GM18517 (cell line): Measurements from ENCODE around the gene PATJ.
"Not testable (repeated sequence)": the region's sequence is repeated elsewhere in the genome, so short reads cannot be mapped to it uniquely, and the experiment has no call there.

Experiments
- ATAC-seq: cut with Tn5 transposase; IDR thresholded peaks from one replicate; pipeline ENCODE4 v1.9.1; 2021; ENCODE audit warnings: mild to moderate bottlenecking, moderate library complexity; ENCODE audit not compliant: unreplicated experiment

Gene PATJ

DNA sequence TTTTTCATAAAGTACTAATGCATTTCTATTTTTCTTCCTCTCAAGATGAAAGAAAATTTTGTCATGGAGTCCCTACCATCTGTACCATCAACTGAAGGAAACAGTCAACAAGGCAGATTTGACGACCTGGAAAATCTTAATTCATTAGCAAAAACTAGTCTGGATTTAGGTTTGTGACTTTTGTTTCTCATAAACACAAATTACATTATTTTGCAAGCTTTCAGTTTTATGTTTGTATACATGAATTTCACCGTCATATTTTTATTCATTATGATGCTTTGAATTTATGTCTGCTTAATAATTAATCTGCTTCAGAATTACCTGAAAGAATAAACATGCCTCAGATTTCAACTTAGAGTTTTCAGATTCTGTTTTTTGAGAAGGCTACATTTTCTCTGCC, 132.9 kb downstream of the PATJ start:
- ATAC-seq = no peak

DNA sequence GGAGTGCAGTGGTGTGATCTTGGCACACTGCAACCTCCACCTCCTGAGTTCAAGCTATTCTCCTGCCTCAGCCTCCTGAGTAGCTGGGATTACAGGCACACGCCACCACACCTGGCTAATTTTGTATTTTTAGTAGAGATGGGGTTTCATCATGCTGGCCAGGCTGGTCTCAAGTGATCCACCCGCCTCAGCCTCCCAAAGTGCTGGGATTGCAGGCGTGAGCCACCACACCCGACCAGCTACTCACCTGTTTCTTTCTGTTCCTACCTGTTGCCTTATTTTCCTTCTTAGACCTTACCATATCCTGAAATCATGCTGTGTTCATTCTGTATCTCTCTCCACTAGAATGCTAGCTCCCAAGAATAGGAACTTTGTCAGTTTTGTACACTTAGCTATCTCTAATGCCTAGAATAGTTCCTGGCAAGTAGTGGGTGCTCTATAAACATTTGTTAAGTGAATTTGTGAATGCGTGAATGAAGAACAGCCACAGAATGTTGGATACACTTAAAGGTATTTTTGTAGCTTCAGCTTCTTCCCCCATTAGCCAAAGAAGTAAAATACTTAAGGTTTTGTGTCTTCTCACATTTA, 137.7 kb downstream of the PATJ start:
- not testable (repeated sequence) for ATAC-seq

GRCh38 chr1:61887076-61887867, 145.0 kb downstream of the PATJ start:
- ATAC-seq = no peak

DNA sequence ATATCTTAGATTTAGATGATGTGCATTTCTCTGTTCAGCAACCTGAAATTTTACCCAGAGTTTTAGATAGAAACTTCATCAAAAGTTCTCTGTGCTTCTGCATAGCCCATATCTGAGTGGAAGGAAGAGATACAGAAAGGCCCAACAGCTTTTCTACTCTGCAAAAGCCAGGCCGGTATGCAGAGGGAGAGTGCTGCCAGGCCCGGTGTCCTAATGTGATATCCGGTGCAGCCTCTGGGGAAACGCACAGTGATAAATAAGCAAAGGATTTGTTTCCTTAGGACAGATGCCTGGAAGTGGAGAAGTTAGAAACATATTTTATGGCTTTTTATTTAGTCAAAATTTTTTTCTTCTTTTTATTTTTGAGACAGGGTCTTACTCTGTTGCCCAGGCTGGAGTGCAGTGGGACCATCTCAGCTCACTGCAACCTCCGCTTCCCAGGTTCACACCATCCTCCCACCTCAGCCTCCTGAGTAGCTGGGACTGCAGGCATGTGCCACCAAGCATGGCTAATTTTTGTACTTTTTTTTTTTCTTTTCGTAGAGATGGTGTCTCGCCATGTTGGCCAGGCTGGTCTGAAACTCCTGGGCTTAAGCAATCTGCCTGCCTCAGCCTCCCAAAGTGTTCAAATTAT, 145.8 kb downstream of the PATJ start:
- ATAC-seq = no peak

- ATAC-seq = no peak
Observed at GRCh38 chr1:61888808-61889207, 146.5 kb downstream of the PATJ start.

DNA sequence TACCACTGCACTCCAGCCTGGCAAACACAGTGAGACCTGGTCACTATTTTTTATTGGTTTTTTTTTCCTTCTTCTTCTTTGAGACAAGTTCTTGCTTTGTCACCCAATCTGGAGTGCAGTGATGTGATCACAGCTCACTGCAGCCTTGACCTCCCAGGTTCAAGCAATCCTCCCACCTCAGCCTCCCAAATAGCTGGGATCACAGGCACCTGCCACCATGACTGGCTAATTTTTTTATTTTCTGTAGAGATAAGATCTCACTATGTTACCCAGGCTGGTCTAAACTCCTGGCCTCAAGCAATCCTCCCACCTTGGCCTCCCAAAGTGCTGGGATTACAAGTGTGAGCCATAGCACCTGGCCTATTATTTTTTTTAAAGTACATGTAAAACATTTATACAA, 148.2 kb downstream of the PATJ start:
- ATAC-seq = not testable (repeated sequence)

GRCh38 chr1:61892977-61893376, 150.7 kb downstream of the PATJ start:
- ATAC-seq = no peak

GRCh38 chr1:61894296-61894695, 152.0 kb downstream of the PATJ start:
- not testable (repeated sequence) for ATAC-seq

DNA sequence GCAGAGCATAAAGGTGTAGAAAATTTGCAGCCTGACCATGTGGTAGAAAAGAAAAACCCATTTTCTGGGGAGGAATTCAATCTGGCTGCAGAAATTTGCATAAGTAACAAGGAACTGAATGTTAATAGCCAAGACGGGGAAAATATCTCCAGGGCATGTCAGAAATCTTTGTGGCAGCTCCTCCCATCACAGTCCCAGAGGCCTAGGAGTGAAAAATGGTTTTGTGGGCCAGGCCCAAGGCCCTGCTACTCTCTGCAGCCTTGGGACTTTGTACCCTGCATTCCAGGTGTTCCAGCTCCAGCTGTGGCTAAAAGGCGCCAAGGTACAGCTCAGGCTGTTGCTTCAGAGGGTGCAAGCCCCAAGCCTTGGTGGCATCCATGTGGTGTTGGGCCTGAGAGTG, 152.9 kb downstream of the PATJ start:
- ATAC-seq = no peak

- no peak for ATAC-seq
Observed at GRCh38 chr1:61898658-61899057, 156.4 kb downstream of the PATJ start.

- no peak for ATAC-seq
Observed at GRCh38 chr1:61904354-61904753, 162.1 kb downstream of the PATJ start.

DNA sequence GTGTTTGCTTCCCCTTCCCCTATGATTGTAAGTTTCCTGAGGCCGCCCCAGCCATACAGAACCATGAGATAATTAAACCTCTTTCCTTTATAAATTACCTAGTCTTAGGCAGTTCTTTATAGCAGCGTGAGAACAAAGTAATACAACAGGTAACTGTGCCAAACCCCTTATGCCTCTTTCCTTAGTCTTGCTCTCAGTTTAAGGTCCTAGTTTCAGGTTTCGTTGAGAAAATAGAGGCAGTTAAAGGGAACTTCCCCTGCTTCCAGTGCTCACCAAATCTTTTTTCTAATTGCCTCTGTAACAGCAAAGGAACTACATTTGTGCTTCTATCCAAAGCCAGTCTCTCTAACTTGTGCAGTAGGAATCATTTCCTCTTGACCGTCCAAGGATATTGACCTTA, 164.8 kb downstream of the PATJ start:
- no peak for ATAC-seq

DNA sequence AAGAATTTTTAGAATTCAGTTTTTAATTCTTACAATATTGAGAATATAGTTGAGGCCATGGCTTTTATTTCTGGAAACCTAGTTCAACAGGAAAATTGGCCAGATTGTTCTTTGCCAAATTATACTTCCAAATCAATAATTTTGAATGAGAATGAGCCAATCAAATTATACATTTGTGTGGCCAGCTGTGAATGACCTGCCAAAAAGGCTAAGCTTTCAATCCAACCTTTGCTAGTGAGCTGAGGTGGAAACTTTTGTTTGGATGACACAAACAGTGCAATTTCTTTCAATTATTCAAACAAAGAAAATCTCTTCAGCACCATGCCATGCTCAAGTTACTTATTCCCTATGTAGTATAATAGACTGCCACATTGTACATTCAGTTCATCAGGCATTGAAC, 167.8 kb downstream of the PATJ start:
- ATAC-seq = no peak

GRCh38 chr1:61914823-61915482, 172.7 kb downstream of the PATJ start:
- ATAC-seq = no peak

GRCh38 chr1:61921435-61921834, 179.2 kb downstream of the PATJ start:
- ATAC-seq = no peak

- no peak for ATAC-seq
Observed at GRCh38 chr1:61922950-61923480, 180.7 kb downstream of the PATJ start.

GRCh38 chr1:61925591-61926298, 183.5 kb downstream of the PATJ start:
- ATAC-seq = no peak

- no peak for ATAC-seq
Observed at GRCh38 chr1:61926597-61926996, 184.3 kb downstream of the PATJ start.

GRCh38 chr1:61930116-61930645, 187.9 kb downstream of the PATJ start:
- no peak for ATAC-seq

DNA sequence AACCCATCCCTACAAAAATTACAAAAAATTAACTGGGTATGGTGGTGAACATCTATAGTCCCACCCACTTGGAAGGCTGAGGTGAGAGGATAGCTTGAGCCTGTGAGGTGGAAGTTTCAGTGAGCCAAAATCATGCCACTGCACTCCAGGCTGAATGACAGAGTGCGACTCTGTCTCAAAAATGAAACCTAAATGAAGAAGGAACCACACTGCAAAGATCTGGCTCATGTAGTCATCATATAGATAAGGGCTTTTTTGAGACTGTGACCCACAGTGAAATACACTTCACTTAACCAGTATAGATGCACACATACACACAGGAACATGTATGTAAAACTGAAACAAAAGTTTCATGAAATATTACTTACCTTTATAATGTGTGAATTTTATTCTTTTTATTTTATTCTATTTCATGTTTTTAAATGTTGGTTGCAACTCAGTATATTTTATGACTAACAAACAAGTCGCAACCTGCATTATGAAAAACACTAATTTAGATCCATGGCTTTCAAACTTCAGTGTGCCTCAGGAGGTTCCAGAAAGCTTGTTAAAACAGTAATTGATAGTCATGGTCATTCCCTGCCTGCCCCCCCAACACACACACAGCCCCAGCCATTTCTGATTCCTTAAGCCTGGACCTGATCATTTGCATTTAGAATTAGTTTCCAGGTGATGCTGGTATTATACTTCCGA, 189.5 kb downstream of the PATJ start:
- ATAC-seq = no peak
